ENCODE data around the gene AK6.

- TF ChIP-seq POLR2AphosphoS5 (IDR thresholded peaks at IDR 0.05) = no peak
- no peak for TF ChIP-seq CTCF (IDR thresholded peaks at IDR 0.05)
Measured at GRCh38 chr5:69315972-69316371, 53.3 kb downstream of the AK6 start.
